HepG2 (cell line): Measurements from ENCODE around the gene SAMD4A.

Experiments used
- EZH2 ChIP-seq: conservative IDR thresholded peaks from 2 replicates; pipeline ENCODE4 v1.6.1; 2012; ENCODE audit warnings: mild to moderate bottlenecking, low read depth, low read length, moderate library complexity
- TF ChIP-seq, protein P1 (sequence below): sonication (generic); formaldehyde crosslinking; IDR thresholded peaks from 2 replicates; pipeline ENCODE4 v1.5.0; 2020; ENCODE audit warnings: mild to moderate bottlenecking, missing genetic modification reagents, moderate library complexity

GRCh38 chr14:54804538-54805041, 237.7 kb downstream of the SAMD4A start:
- no peak for TF ChIP-seq EZH2
- TF ChIP-seq, protein P1, sequence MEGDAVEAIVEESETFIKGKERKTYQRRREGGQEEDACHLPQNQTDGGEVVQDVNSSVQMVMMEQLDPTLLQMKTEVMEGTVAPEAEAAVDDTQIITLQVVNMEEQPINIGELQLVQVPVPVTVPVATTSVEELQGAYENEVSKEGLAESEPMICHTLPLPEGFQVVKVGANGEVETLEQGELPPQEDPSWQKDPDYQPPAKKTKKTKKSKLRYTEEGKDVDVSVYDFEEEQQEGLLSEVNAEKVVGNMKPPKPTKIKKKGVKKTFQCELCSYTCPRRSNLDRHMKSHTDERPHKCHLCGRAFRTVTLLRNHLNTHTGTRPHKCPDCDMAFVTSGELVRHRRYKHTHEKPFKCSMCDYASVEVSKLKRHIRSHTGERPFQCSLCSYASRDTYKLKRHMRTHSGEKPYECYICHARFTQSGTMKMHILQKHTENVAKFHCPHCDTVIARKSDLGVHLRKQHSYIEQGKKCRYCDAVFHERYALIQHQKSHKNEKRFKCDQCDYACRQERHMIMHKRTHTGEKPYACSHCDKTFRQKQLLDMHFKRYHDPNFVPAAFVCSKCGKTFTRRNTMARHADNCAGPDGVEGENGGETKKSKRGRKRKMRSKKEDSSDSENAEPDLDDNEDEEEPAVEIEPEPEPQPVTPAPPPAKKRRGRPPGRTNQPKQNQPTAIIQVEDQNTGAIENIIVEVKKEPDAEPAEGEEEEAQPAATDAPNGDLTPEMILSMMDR (CRISPR knock-in tag): no peak
